HG03108 (cell line): ENCODE measurements around the gene ATP5ME.
"Not testable (repeated sequence)": the region's sequence is repeated elsewhere in the genome, so short reads cannot be mapped to it uniquely, and the experiment has no call there.

Experiments
- ATAC-seq: cut with Tn5 transposase; IDR thresholded peaks from one replicate; pipeline ENCODE4 v1.9.1; 2021; ENCODE audit warnings: moderate library complexity; ENCODE audit not compliant: unreplicated experiment

The ATP5ME gene

DNA sequence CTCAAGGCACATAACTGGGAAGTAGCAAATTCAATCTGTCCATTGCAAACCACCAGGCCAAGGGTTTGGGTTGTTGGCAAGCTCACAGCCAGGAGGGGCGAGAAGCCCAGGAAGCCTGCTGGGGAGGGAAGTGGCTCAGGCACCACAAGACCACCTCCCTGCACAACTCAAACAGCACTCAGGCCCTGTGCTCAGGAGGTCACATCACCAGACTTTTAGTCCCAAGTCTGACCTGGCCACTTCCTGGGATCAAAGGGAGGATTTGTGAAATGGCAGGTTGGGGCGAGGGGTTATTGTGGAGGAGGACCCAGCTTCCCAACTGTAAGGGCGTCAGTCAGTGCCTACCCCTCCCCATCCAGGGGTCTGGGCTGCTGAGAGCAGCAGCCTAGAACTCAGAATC, 2.3 kb downstream of the ATP5ME start:
- ATAC-seq: no peak

GRCh38 chr4:669806-670559, 4.1 kb downstream of the ATP5ME start:
- not testable (repeated sequence) for ATAC-seq

DNA sequence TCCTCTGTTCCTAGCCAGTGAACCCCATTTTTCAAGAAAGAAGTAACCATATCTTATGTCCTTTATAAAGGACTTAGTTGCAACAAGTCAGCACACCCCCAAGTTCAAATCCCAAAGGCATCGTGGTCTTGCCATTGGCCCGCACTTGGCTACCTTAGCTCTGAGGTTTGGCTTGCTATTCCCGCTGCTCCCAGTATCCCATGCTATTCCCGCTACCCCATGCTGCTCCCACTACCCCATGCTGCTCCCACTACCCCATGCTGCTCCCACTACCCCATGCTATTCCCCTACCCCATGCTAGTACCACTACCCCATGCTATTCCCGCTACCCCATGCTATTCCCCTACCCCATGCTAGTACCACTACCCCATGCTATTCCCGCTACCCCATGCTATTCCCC, 5.9 kb downstream of the ATP5ME start:
- ATAC-seq: not testable (repeated sequence)

DNA sequence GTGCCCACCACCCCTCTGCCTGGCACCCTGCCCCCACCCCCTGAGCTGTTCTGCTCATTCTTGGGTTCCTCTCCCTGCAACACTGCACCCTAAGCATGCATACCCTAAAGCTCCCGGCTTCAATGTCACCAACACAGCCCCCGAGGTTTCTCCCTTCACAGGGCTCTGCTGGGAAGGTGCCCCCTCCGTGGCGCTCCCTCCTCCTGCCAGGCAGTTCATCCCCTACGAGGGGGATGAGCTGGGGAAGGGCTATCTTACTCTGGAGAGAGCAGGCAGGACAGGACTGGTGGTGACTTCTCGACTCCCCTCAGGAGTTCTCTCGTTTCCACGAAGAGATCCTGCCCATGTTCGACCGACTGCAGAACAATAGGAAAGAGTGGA, 6.5 kb downstream of the ATP5ME start:
- ATAC-seq: no peak

- ATAC-seq: no peak
Observed at GRCh38 chr4:666822-667544, 7.1 kb downstream of the ATP5ME start.

- ATAC-seq: no peak
Observed at GRCh38 chr4:666436-666810, 7.7 kb downstream of the ATP5ME start.

GRCh38 chr4:665751-666435, 8.2 kb downstream of the ATP5ME start:
- no peak for ATAC-seq

DNA sequence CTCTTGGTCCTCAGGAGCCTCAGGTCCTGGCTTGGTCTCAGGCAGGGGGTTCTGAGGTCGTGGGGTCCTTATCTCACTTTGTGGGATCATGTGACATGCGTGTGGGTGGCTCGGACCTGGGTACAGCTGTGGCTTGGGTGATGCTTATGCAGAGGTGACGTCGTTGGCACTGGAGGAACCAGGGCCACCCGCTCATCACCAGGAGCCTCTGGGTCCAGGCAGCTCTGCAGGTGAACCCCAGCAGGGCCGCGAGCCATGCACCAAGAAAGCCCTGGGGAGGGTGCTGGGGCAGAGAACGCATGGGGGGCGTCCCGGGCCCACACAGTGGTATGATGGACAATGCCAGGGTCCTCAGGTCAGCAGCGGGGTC, 8.7 kb downstream of the ATP5ME start:
- no peak for ATAC-seq

- no peak for ATAC-seq
Observed at GRCh38 chr4:664713-665231, 9.3 kb downstream of the ATP5ME start.

- ATAC-seq: peak; percentile 69
Observed at GRCh38 chr4:663438-664428, 10.3 kb downstream of the ATP5ME start.

GRCh38 chr4:663046-663437, 11.0 kb downstream of the ATP5ME start:
- ATAC-seq: no peak

DNA sequence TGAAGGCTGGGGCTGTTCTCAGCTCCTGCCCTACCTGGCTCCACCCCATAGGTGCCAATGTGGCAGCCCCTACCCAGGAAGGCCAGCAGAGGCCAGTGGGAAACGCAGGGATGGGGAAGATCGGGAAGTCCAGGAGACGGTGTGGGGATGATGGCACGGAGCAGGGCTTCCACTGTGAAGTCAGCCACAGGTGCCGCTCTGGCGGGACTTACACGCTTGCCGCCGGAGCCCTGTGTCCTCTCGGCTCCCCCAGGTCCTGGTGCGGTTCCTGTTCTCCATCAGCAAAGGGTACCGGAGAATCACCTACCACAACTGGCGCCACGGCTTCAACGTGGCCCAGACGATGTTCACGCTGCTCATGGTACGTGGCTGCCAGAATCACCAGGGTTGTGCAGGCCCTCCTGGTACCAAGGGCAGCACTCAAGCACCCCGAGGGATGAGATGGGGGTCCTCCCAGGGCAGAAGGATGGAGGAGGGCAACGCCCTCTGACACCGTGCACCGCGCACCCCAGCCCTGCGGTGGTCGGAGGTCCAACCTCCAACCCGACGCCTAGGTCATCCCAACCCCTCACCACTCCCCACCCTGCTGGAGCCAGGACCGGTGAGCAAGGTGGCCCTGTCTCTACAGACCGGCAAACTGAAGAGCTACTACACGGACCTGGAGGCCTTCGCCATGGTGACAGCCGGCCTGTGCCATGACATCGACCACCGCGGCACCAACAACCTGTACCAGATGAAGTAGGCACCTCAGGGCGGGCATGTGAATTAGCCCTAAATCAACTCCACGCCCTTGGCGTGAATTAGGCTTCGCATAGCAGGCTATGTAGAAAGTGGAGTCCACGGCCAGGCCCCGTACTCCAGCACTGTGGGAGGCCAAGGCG, 12.0 kb downstream of the ATP5ME start:
- no peak for ATAC-seq

DNA sequence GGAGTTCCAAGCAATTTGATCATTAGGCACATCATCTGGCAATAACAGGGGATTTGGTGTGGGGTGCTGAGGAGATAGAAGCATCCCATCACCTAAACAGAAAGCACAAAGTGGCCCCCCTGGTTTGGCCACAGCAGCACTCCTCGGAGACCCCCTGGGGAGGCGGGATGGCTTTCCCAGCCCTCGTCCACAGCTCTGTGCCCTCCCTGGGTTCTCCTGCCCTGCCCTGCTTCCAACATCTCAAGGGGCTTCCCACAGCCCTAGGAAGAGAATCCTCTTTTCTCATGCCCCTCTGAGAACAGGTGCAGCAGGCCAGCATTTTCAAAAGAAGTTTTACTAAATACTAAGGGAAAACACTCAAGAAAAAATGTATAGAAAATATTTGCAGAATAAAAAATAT, 12.8 kb downstream of the ATP5ME start:
- no peak for ATAC-seq

GRCh38 chr4:660401-660800, 13.7 kb downstream of the ATP5ME start:
- no peak for ATAC-seq

GRCh38 chr4:659851-660250, 14.2 kb downstream of the ATP5ME start:
- ATAC-seq: no peak

GRCh38 chr4:658681-659667, 15.1 kb downstream of the ATP5ME start:
- no peak for ATAC-seq

DNA sequence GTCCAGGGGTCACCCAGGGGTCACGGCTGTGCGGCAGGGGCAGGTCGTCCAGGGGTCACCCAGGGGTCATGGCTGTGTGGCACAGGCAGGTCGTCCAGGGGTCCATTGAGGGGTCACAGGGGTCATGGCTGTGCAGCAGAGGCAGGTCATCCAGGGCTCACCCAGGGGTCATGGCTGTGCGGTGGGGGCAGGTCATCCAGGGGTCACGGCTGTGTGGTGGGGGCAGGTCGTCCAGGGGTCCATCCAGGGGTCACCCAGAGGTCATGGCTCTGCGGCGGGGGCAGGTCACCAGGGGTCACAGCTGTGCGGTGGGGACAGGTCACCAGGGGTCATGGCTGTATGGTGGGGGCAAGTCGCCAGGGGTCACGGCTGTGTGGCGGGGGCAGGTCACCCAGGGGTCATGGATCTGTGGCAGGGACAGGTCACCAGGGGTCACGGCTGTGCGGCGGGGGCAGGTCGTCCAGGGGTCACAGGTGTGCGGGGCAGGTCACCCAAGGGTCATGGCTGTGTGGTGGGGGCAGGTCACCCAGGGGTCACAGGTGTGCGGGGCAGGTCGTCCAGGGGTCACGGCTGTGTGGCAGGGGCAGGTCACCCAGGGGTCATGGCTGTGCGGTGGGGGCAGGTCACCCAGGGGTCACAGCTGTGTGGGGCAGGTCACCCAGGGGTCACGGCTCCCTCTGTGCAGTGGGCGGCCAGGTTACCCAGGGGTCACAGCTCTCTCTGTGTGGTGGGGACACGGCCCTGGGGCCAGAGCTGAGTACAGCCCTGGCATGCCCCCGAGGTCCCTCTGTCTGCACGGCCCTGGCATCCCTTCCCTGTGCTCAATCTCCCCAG, 16.0 kb downstream of the ATP5ME start:
- ATAC-seq: no peak
